Endothelial cell of umbilical vein (primary cell): ENCODE measurements around the gene KLHL9. TPM values are rescaled to one million over a fixed set of nuclear protein-coding genes. Genes with fewer than 3 reads are reported as not detected.

ENCODE experiments used
- BruUV-seq: library from RNA; stranded (reverse); fragments of 400-500 nt; replicated peaks from 2 replicates; lab custom pipeline; 2021; lab: Mats Ljungman, UMichigan
- CTCF ChIA-PET: fragments of 300-600, 350-600 bp; sonication (Branson Sonifier 250); formaldehyde crosslinking; loops from one replicate; lab custom pipeline; 2021; ENCODE audit warnings: antibody characterized with exemption, inconsistent platforms; lab: Charles Lee
- POLR2A ChIA-PET: fragments of 300-600, 350-600 bp; sonication (Branson Sonifier 250); formaldehyde crosslinking; loops from one replicate; lab custom pipeline; 2021; ENCODE audit warnings: antibody characterized with exemption, inconsistent platforms; lab: Charles Lee
- DNase-seq: peaks from one replicate; pipeline ENCODE4 v3.0.0-alpha.2; 2011; ENCODE audit warnings: low read depth, low spot score
- FAIRE-seq: peaks from 2 replicates; lab custom pipeline; 2011; peaks lifted over from hg19 to GRCh38; lab: Jason Lieb, UNC
- H2AFZ ChIP-seq: 2 replicates; pipeline ENCODE4 v1.6.0; 2012; ENCODE audit warnings: low read depth, low read length, control low read depth, inconsistent platforms
- H3K27ac ChIP-seq: 2 replicates; pipeline ENCODE4 v1.5.1; 2011; ENCODE audit warnings: low read depth, mild to moderate bottlenecking, control low read depth, low read length, moderate library complexity; ENCODE audit not compliant: insufficient read depth
- H3K27me3 ChIP-seq, 2 experiments: 2 replicates each; pipeline versions ENCODE4 v1.6.0 to v1.6.1; 2011; ENCODE audit warnings: low read length in 2 of 2, mixed read lengths in 1 of 2; ENCODE audit not compliant: control insufficient read depth in 2 of 2, insufficient read depth in 2 of 2
- H3K36me3 ChIP-seq, 2 experiments: 2 replicates in 1 of 2; 3 replicates in 1 of 2; pipeline ENCODE4 v1.5.1; 2011; ENCODE audit warnings: low read length in 2 of 2, mild to moderate bottlenecking in 1 of 2, moderate library complexity in 1 of 2; ENCODE audit not compliant: control insufficient read depth in 2 of 2, insufficient read depth in 2 of 2; ENCODE audit errors: extremely low read depth in 1 of 2
- H3K4me1 ChIP-seq: 3 replicates; pipeline ENCODE4 v1.5.1; 2011; ENCODE audit warnings: mild to moderate bottlenecking, low read length; ENCODE audit not compliant: control insufficient read depth, insufficient read depth; ENCODE audit errors: extremely low read depth
- H3K4me2 ChIP-seq: 2 replicates; pipeline ENCODE4 v1.6.1; 2011; ENCODE audit warnings: low read length, control low read depth, mixed read lengths; ENCODE audit not compliant: insufficient read depth
- H3K4me3 ChIP-seq, 3 experiments: fragments of 200-600 bp in 1 of 3; sonication (generic), shearing (Covaris generic) in 1 of 3; replicated peaks in 1 of 3; 2 replicates each; pipeline ENCODE4 v1.5.1; 2011 to 2016; ENCODE audit warnings: control low read depth in 3 of 3, low read length in 3 of 3, mild to moderate bottlenecking in 2 of 3, inconsistent platforms in 1 of 3, low read depth in 1 of 3, moderate library complexity in 1 of 3; ENCODE audit not compliant: insufficient read depth in 1 of 3
- H3K79me2 ChIP-seq: 2 replicates; pipeline ENCODE4 v1.6.0; 2012; ENCODE audit warnings: low read length, inconsistent platforms; ENCODE audit not compliant: control insufficient read depth, insufficient read depth
- H3K9ac ChIP-seq: replicated peaks from 2 replicates; pipeline ENCODE3; 2011; ENCODE audit warnings: low read length, control low read depth; ENCODE audit not compliant: insufficient read depth; ENCODE audit errors: extremely low read depth
- H3K9me1 ChIP-seq: replicated peaks from 3 replicates; pipeline ENCODE4 v1.6.0; 2011; ENCODE audit warnings: mild to moderate bottlenecking, low read length; ENCODE audit not compliant: control insufficient read depth, insufficient read depth; ENCODE audit errors: extremely low read depth
- H3K9me3 ChIP-seq: replicated peaks from 2 replicates; pipeline ENCODE4 v1.5.1; 2012; ENCODE audit warnings: low read length, inconsistent platforms; ENCODE audit not compliant: control insufficient read depth, insufficient read depth
- H4K20me1 ChIP-seq: replicated peaks from 2 replicates; pipeline ENCODE3; 2011; ENCODE audit warnings: mild to moderate bottlenecking, low read length; ENCODE audit not compliant: control insufficient read depth, insufficient read depth; ENCODE audit errors: extremely low read depth
- EZH2 ChIP-seq: IDR thresholded peaks from 2 replicates; pipeline ENCODE4 v1.6.1; 2012; ENCODE audit warnings: borderline replicate concordance, low read depth, mild to moderate bottlenecking, moderate library complexity, low read length, inconsistent platforms; ENCODE audit not compliant: severe bottlenecking
- FOS ChIP-seq: IDR thresholded peaks from 2 replicates; pipeline ENCODE4 v1.6.1; 2011; ENCODE audit warnings: mild to moderate bottlenecking, low read length, moderate library complexity, borderline replicate concordance; ENCODE audit not compliant: insufficient read depth
- GATA2 ChIP-seq: IDR thresholded peaks from 2 replicates; pipeline ENCODE4 v1.7.0; 2011; ENCODE audit warnings: low read depth, mild to moderate bottlenecking, moderate library complexity, mixed read lengths, low read length; ENCODE audit not compliant: insufficient read length, insufficient read depth
- JUN ChIP-seq: IDR thresholded peaks from 2 replicates; pipeline ENCODE4 v1.6.1; 2011; ENCODE audit warnings: borderline replicate concordance, low read depth; ENCODE audit not compliant: insufficient read length, insufficient read depth
- MAX ChIP-seq: IDR thresholded peaks from 2 replicates; pipeline ENCODE4 v1.6.1; 2011; ENCODE audit not compliant: insufficient read depth, insufficient read length
- MYC ChIP-seq: IDR thresholded peaks from one replicate; pipeline ENCODE4 v1.6.1; 2011; ENCODE audit warnings: mild to moderate bottlenecking, low read depth, low read length
- POLR2A ChIP-seq: IDR thresholded peaks from 2 replicates; pipeline ENCODE4 v1.6.1; 2012; ENCODE audit warnings: low read depth, mild to moderate bottlenecking, control low read depth, low read length
- POLR2AphosphoS5 ChIP-seq: IDR thresholded peaks from 2 replicates; pipeline ENCODE4 v1.6.1; 2012; ENCODE audit warnings: low read depth, mild to moderate bottlenecking, control low read depth, low read length, moderate library complexity; ENCODE audit not compliant: insufficient read depth
- dilution Hi-C: fragments of 300-500 bp; cut with MboI; formaldehyde crosslinking; loops from one replicate; pipeline ENCODE4 v1.15.0; 2019; ENCODE audit warnings: low sequenced_read_pairs; ENCODE audit not compliant: extremely low pct_ligation_motif_present
- intact Hi-C: fragments of 100-400 bp; cut with micrococcal nuclease; formaldehyde crosslinking; loops from one replicate; pipeline ENCODE4 v1.10.0; 2022
- polyA plus RNA-seq, 4 experiments: library from polyadenylated mRNA; depleted of rRNA in 3 of 4; stranded (reverse) in 3 of 4; unstranded in 1 of 4; fragments of >200 nt; gene quantifications; 2 replicates each; pipeline versions ENCODE4 v1.2.1 to v1.2.3, GENCODE V29; 2011 to 2012; ENCODE audit warnings: missing spikeins in 1 of 4
- total RNA-seq: library from RNA; stranded (reverse); gene quantifications from 2 replicates; pipeline ENCODE4 v1.2.3, GENCODE V29; 2021
- TF ChIP-seq, protein P1 (sequence below), 2 donors: IDR thresholded peaks; 1 replicate in 1 of 2; 2 replicates in 1 of 2; pipeline ENCODE4 v1.5.1; 2011; ENCODE audit warnings: low read length in 2 of 2, mild to moderate bottlenecking in 2 of 2, moderate library complexity in 2 of 2, control low read depth in 1 of 2, inconsistent platforms in 1 of 2, low read depth in 1 of 2; ENCODE audit not compliant: insufficient read depth in 1 of 2; ENCODE audit errors: extremely low read depth in 1 of 2

Gene KLHL9
- total and polyA plus RNA-seq, 2 donors (not counting 3 experiments of a cell fraction or from before 2014, with no cell fraction given) = 8.0 to 23.5 TPM

- POLR2A ChIA-PET = no interaction called here
- no peak for TF ChIP-seq JUN
- TF ChIP-seq MAX = no peak
- TF ChIP-seq EZH2 = no peak
- TF ChIP-seq POLR2A = no peak
- no peak for TF ChIP-seq POLR2AphosphoS5
- TF ChIP-seq MYC = no peak
- TF ChIP-seq, protein P1, sequence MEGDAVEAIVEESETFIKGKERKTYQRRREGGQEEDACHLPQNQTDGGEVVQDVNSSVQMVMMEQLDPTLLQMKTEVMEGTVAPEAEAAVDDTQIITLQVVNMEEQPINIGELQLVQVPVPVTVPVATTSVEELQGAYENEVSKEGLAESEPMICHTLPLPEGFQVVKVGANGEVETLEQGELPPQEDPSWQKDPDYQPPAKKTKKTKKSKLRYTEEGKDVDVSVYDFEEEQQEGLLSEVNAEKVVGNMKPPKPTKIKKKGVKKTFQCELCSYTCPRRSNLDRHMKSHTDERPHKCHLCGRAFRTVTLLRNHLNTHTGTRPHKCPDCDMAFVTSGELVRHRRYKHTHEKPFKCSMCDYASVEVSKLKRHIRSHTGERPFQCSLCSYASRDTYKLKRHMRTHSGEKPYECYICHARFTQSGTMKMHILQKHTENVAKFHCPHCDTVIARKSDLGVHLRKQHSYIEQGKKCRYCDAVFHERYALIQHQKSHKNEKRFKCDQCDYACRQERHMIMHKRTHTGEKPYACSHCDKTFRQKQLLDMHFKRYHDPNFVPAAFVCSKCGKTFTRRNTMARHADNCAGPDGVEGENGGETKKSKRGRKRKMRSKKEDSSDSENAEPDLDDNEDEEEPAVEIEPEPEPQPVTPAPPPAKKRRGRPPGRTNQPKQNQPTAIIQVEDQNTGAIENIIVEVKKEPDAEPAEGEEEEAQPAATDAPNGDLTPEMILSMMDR (IDR thresholded peaks at IDR 0.05; ENCODE audit: extremely low read depth in 1 of 2, insufficient read depth in 1 of 2, low read depth in 1 of 2, low read length in 2 of 2) = no peak
- TF ChIP-seq GATA2 = no peak
- TF ChIP-seq FOS = no peak
- Histone ChIP-seq H3K9me1 (no peaks in the 10 kb centered on the region), H3K4me3 (no peak overlapping the region), H3K9me3 (no peaks in the 10 kb centered on the region), H3K27ac (no peak overlapping the region), H3K9ac (no peak overlapping the region), H3K4me1 (no peaks in the 10 kb centered on the region), H3K4me2 (no peak overlapping the region), H3K79me2 (no peaks in the 10 kb centered on the region), H4K20me1 (no peaks in the 10 kb centered on the region), H3K27me3 (peaks cover 10 to 69% of the 10 kb centered on the region in 2 experiments), H2AFZ (no peak overlapping the region), H3K36me3 (no peaks in the 10 kb centered on the region)
- FAIRE-seq = no peak
- dilution Hi-C loops = no loop called here
- DNase-seq = no peak
- BruUV-seq = no TSS peak
- CTCF ChIA-PET = interaction anchor here (2.1 kb wide), 1 partner anchor 12 kb away, joined by 10 read pairs; no protein-coding TSS in a partner anchor
- intact Hi-C loops = no loop called here
These were observed 48.4 kb upstream of the KLHL9 start for GRCh38 chr9:21383627-21384026.
